ENCODE results near the gene KCNB1.
A peak's percentile ranks its signal among the peaks of the same experiment; 100 is the strongest.

KCNB1 gene

GRCh38 chr20:49482621-49483017 is at the start of gene KCNB1:
TSS of gene KCNB1 (minus strand) at chr20:49482668. CDS start at chr20:49482480, 188 bp downstream.
- peak; percentile 39 for DNase-seq (ENCODE audit: low read depth)

DNA sequence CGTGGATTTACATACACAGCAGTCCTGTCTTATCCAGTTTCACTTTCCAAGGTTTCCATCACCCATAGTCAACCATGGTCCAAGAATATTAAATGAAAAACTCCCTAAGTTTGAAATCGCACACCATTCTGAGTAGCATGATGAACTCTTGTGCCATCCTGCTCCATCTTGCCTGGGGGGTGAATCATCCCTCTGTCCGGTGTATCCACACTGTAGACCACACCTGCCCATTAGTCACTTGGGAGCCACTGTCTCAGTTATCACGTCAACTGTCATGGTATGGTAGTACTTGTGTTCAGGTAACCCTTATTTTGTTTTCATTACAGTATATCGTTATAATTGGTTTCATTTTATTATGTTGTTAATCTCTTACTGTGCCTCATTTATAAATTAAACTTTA is 47.0 kb upstream of the KCNB1 start:
- no peak for DNase-seq (ENCODE audit: low read depth)

- DNase-seq (ENCODE audit: low read depth), result no peak
These were observed 44.1 kb upstream of the KCNB1 start for GRCh38 chr20:49526568-49526967.

GRCh38 chr20:49526056-49526455 is 43.6 kb upstream of the KCNB1 start:
- no peak for DNase-seq (ENCODE audit: low read depth)

- no peak for DNase-seq (ENCODE audit: low read depth)
These were observed 41.4 kb upstream of the KCNB1 start for GRCh38 chr20:49523767-49524360.

- DNase-seq (ENCODE audit: low read depth), result no peak
These were observed 38.9 kb upstream of the KCNB1 start for GRCh38 chr20:49521356-49521755.

GRCh38 chr20:49519777-49520359 is 37.4 kb upstream of the KCNB1 start:
- no peak for DNase-seq (ENCODE audit: low read depth)

- peak; percentile 24 for DNase-seq (ENCODE audit: low read depth)
These were observed 36.8 kb upstream of the KCNB1 start for GRCh38 chr20:49519212-49519712.

GRCh38 chr20:49518576-49518975 is 36.1 kb upstream of the KCNB1 start:
- DNase-seq (ENCODE audit: low read depth), result no peak

DNA sequence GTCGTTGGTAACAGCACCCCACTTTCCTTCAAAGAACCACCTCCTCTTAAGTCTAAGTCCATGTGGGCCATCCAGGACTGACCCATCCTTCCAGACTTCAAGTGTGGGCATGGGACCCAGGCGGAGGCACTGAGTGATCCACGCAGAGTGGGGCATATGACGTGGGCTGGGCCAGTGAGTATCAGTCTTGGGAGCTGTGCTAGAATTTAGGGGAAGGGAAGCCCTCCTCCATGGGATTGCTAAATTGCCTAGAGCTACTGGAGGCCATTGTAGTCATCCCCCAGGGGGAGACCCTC is 35.3 kb upstream of the KCNB1 start:
- DNase-seq (ENCODE audit: low read depth), result no peak

GRCh38 chr20:49516916-49517804 is 34.7 kb upstream of the KCNB1 start:
- no peak for DNase-seq (ENCODE audit: low read depth)

DNA sequence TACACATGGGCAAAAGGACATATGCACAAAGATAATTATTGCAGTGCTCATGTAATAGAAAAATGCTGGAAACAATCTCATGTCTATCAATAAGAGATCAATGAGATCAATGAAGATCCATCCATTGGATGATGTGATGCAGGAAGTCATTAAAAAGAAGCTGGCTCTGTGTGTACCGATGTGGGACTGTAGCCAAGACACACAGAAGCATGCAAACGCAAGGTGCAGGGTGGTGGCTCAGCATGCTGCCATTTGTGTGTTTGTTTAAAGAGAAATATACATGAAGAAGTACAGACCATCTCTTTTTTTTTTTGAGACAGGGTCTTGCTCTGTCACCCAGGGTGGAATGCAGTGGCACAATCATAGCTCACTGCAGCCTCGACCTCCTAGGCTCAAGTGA is 33.1 kb upstream of the KCNB1 start:
- no peak for DNase-seq (ENCODE audit: low read depth)

GRCh38 chr20:49513517-49513916 is 31.0 kb upstream of the KCNB1 start:
- DNase-seq (ENCODE audit: low read depth), result no peak

- no peak for DNase-seq (ENCODE audit: low read depth)
These were observed 30.5 kb upstream of the KCNB1 start for GRCh38 chr20:49513009-49513408.

GRCh38 chr20:49511788-49512525 is 29.5 kb upstream of the KCNB1 start:
- no peak for DNase-seq (ENCODE audit: low read depth)

- DNase-seq (ENCODE audit: low read depth), result peak; percentile 93
These were observed 28.2 kb upstream of the KCNB1 start for GRCh38 chr20:49510562-49511122.

DNA sequence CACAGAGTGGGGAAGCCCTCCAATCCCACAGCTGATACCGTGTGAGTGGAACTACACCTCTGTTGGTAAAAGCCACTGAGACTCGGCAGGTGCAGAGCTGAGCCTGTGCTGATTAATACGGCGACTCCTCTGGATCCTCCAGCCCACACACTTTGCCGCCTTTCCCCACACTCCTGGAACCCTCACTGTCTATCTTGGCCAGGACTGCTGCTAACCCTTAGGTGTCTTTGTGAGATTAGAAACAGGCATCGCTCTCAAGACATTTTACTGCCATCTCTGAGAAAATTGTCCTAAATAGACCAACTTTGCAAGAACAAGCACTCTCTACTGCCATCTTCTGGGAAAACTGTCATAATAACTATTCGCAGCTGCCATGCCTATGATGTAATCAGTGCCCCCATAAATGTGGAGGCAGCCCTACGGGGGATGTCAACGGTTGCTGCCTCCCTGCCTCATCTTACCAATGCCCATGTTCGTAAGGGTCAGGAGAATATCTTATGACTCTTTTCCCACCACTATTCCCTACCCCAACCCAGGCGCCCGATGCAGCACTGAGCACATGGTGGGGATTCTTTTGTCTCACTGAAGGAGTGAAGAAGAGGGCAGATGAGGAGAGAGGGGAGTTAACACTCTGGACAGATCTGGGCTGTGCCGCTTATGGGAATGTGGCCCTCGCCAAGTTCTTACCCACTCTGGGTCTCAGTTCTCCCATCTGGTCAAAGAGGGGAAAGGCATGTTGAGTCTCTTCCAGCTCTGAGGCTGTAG is 26.1 kb upstream of the KCNB1 start:
- peak; percentile 47 for DNase-seq (ENCODE audit: low read depth)

DNA sequence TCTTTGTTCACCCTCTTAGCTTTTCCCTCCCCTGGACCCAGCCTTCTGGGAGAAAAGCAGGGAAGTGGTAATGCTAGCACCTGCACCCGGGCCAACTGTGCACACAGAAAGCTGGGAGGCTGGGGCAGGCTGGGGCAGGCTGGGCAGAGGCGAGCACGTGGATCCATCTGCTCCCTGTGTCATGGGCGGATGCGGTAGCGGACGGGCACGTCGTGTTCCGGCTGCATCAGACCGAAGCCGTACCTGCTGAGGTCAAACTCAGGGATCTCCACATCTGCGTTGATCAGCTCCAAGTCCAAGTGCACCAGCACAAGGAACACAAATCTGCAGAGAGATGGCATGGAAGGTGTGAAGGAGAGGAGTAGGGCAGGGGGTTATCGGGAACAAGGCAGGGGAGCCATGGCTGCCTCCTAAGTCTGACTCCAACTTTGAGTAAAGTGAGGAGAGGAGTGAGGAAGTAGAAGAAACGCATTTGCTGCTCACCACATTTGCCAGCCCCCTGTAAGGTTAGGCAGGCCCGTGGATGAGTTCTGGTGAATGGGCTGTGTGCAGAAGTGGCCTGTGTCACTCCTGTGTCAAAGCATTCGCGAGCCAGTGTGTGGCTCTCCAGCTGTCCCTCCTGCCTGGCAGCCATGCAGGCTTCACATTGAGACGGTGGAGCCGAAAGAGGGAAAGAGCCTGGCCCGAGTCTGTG is 25.4 kb upstream of the KCNB1 start:
- DNase-seq (ENCODE audit: low read depth), result no peak

- peak; percentile 49 for DNase-seq (ENCODE audit: low read depth)
These were observed 23.1 kb upstream of the KCNB1 start for GRCh38 chr20:49505518-49505917.

GRCh38 chr20:49503176-49503575 is 20.7 kb upstream of the KCNB1 start:
- DNase-seq (ENCODE audit: low read depth), result no peak

DNA sequence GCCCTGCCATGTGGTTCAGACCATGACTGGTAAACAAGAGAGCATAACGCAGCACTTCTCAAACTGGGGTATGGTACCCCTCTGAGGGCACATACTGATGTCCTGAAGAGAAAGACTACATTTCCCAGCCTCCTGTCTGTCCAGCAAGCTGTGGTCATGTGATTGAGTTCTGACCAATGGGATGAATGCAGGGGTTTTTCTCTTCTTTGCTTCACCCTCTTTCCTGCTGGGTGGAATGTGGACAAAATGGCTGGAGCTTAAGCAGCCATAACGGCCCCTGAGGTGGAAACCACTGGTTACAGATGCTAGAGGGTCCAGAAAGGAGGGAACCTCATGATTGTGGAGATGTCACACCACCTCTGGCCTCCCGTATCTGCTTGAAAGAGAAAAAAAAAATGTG is 19.4 kb upstream of the KCNB1 start:
- DNase-seq (ENCODE audit: low read depth), result peak; percentile 34

All from amniotic epithelial cell (primary cell).